Astrocyte (in vitro differentiated cells and primary cell): ENCODE data around the gene POLE. TPM values are rescaled to one million over a fixed set of nuclear protein-coding genes. Genes with fewer than 3 reads are reported as not detected.

ENCODE experiments used
- DNase-seq: peaks from one replicate; pipeline ENCODE4 v3.0.0-alpha.2; 2010; ENCODE audit warnings: low read depth
- FAIRE-seq: peaks from 2 replicates; lab custom pipeline; 2011; peaks lifted over from hg19 to GRCh38; lab: Jason Lieb, UNC
- H2AFZ ChIP-seq: 2 replicates; pipeline ENCODE4 v1.6.0; 2012; ENCODE audit warnings: low read depth, low read length, inconsistent platforms
- H3K27ac ChIP-seq: 2 replicates; pipeline ENCODE4 v1.5.1; 2011; ENCODE audit warnings: low read depth, low read length, inconsistent platforms
- H3K27me3 ChIP-seq: 2 replicates; pipeline ENCODE4 v1.6.0; 2011; ENCODE audit warnings: low read length, inconsistent platforms; ENCODE audit not compliant: insufficient read depth
- H3K36me3 ChIP-seq: 2 replicates; pipeline ENCODE4 v1.5.1; 2011; ENCODE audit warnings: low read length, inconsistent platforms; ENCODE audit not compliant: insufficient read depth
- H3K4me1 ChIP-seq: 2 replicates; pipeline ENCODE4 v1.5.1; 2011; ENCODE audit warnings: low read length, inconsistent platforms; ENCODE audit not compliant: insufficient read depth
- H3K4me2 ChIP-seq: 2 replicates; pipeline ENCODE4 v1.6.0; 2012; ENCODE audit warnings: low read length, inconsistent platforms
- H3K4me3 ChIP-seq: 2 replicates; pipeline ENCODE4 v1.5.1; 2011; ENCODE audit warnings: low read depth, mild to moderate bottlenecking, low read length, inconsistent platforms; ENCODE audit not compliant: insufficient read depth
- H3K79me2 ChIP-seq: 2 replicates; pipeline ENCODE4 v1.6.0; 2012; ENCODE audit warnings: mild to moderate bottlenecking, low read length, inconsistent platforms; ENCODE audit not compliant: insufficient read depth
- H3K9ac ChIP-seq: 2 replicates; pipeline ENCODE4 v1.6.0; 2012; ENCODE audit warnings: mild to moderate bottlenecking, low read length, inconsistent platforms
- H3K9me3 ChIP-seq: 2 replicates; pipeline ENCODE4 v1.5.1; 2012; ENCODE audit warnings: low read depth, mild to moderate bottlenecking, low read length, inconsistent platforms; ENCODE audit not compliant: insufficient read depth
- H4K20me1 ChIP-seq: 2 replicates; pipeline ENCODE4 v1.6.0; 2012; ENCODE audit warnings: low read length, inconsistent platforms; ENCODE audit not compliant: insufficient read depth
- H3K27ac Mint-ChIP-seq: one replicate; pipeline ENCODE4 v1.8.0; 2021; ENCODE audit warnings: mild to moderate bottlenecking, mixed read lengths; ENCODE audit not compliant: unreplicated experiment
- H3K27me3 Mint-ChIP-seq: one replicate; pipeline ENCODE4 v1.8.0; 2021; ENCODE audit warnings: low read depth, mixed read lengths; ENCODE audit not compliant: unreplicated experiment
- H3K36me3 Mint-ChIP-seq: one replicate; pipeline ENCODE4 v1.8.0; 2021; ENCODE audit warnings: low read depth, mixed read lengths; ENCODE audit not compliant: unreplicated experiment
- H3K4me1 Mint-ChIP-seq: one replicate; pipeline ENCODE4 v1.8.0; 2021; ENCODE audit warnings: low read depth, mixed read lengths; ENCODE audit not compliant: unreplicated experiment
- H3K4me3 Mint-ChIP-seq: one replicate; pipeline ENCODE4 v1.8.0; 2021; ENCODE audit warnings: mild to moderate bottlenecking, moderate library complexity, mixed read lengths; ENCODE audit not compliant: unreplicated experiment
- H3K9me3 Mint-ChIP-seq: one replicate; pipeline ENCODE4 v1.8.0; 2021; ENCODE audit warnings: mild to moderate bottlenecking, mixed read lengths; ENCODE audit not compliant: unreplicated experiment
- EZH2 ChIP-seq: IDR thresholded peaks from 2 replicates; pipeline ENCODE4 v1.6.1; 2012; ENCODE audit warnings: mild to moderate bottlenecking, low read length, inconsistent platforms; ENCODE audit not compliant: insufficient read depth
- total RNA-seq: library from RNA; stranded (reverse); gene quantifications from 2 replicates; pipeline ENCODE4 v1.2.1, GENCODE V29; 2021
- TF ChIP-seq, protein P1 (sequence below): IDR thresholded peaks from 2 replicates; pipeline ENCODE4 v1.5.1; 2011; ENCODE audit warnings: low read depth, mild to moderate bottlenecking, inconsistent platforms, low read length, moderate library complexity; ENCODE audit not compliant: insufficient read depth

The POLE gene
- total RNA-seq, 1 donor from 2014 or later = 15.4 TPM

DNA sequence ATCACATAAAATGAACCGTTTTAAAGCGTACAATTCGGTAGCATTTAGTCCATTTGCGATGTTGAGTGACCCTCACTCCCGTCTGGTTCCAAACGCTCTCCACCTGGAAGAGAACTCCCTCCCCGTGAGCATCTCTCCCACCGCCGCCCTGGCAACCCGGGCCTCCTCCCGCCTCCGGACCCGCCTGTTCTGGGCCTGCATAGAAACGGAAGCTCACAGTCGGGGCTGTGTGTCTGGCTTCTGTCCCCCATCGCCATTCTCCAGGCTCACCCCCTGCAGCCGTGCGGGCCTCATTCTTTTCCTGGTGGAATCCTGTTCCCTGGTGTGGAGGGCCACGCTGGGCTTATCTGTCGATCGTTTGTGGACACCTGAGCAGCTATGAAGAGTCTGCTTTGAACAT, 94.1 kb downstream of the POLE start:
- H3K4me2 ChIP-seq = no peak overlapping the region
- no peaks in the 10 kb centered on the region for H3K36me3 ChIP-seq
- no peak for TF ChIP-seq EZH2
- TF ChIP-seq, protein P1, sequence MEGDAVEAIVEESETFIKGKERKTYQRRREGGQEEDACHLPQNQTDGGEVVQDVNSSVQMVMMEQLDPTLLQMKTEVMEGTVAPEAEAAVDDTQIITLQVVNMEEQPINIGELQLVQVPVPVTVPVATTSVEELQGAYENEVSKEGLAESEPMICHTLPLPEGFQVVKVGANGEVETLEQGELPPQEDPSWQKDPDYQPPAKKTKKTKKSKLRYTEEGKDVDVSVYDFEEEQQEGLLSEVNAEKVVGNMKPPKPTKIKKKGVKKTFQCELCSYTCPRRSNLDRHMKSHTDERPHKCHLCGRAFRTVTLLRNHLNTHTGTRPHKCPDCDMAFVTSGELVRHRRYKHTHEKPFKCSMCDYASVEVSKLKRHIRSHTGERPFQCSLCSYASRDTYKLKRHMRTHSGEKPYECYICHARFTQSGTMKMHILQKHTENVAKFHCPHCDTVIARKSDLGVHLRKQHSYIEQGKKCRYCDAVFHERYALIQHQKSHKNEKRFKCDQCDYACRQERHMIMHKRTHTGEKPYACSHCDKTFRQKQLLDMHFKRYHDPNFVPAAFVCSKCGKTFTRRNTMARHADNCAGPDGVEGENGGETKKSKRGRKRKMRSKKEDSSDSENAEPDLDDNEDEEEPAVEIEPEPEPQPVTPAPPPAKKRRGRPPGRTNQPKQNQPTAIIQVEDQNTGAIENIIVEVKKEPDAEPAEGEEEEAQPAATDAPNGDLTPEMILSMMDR = no peak
- H3K79me2 ChIP-seq = no peaks in the 10 kb centered on the region
- Mint-ChIP-seq H3K27me3 (peaks cover 43% of the 10 kb centered on the region), H3K4me1 (peaks cover 3% of the 10 kb centered on the region), H3K4me3 (no peak overlapping the region), H3K27ac (no peak overlapping the region), H3K36me3 (no peaks in the 10 kb centered on the region), H3K9me3 (peaks cover 8% of the 10 kb centered on the region)
- H3K9me3 ChIP-seq = peaks cover 6% of the 10 kb centered on the region
- no peak overlapping the region for H2AFZ ChIP-seq
- DNase-seq (no peak), FAIRE-seq (no peak)
- H4K20me1 ChIP-seq = no peaks in the 10 kb centered on the region
- no peak overlapping the region for H3K27ac ChIP-seq
- H3K4me1 ChIP-seq = peaks cover 2% of the 10 kb centered on the region
- no peak overlapping the region for H3K9ac ChIP-seq
- no peaks in the 10 kb centered on the region for H3K27me3 ChIP-seq
- no peak overlapping the region for H3K4me3 ChIP-seq

GRCh38 chr12:132592282-132592970, 94.7 kb downstream of the POLE start:
- FAIRE-seq = no peak
- TF ChIP-seq, protein P1 = no peak
- TF ChIP-seq EZH2 = no peak
- H3K4me1 Mint-ChIP-seq = peaks cover 3% of the 10 kb centered on the region
- H3K79me2 ChIP-seq = no peaks in the 10 kb centered on the region
- peaks cover 2% of the 10 kb centered on the region for H3K4me1 ChIP-seq
- DNase-seq = no peak
- H3K9me3 ChIP-seq = peaks cover 6% of the 10 kb centered on the region
- no peaks in the 10 kb centered on the region for H3K36me3 ChIP-seq
- H3K9ac ChIP-seq = no peak overlapping the region
- H4K20me1 ChIP-seq = no peaks in the 10 kb centered on the region
- H3K4me2 ChIP-seq = no peak overlapping the region
- no peak overlapping the region for H3K4me3 Mint-ChIP-seq
- H3K27ac ChIP-seq = no peak overlapping the region
- H3K4me3 ChIP-seq = no peak overlapping the region
- H3K9me3 Mint-ChIP-seq = peaks cover 8% of the 10 kb centered on the region
- H2AFZ ChIP-seq = no peak overlapping the region
- no peak overlapping the region for H3K27ac Mint-ChIP-seq
- no peaks in the 10 kb centered on the region for H3K36me3 Mint-ChIP-seq
- H3K27me3 ChIP-seq = no peaks in the 10 kb centered on the region
- peaks cover 45% of the 10 kb centered on the region for H3K27me3 Mint-ChIP-seq
